HepG2 (cell line): Measurements from ENCODE around the gene SKA2. TPM values are rescaled to one million over a fixed set of nuclear protein-coding genes. Genes with fewer than 3 reads are reported as not detected.

Experiments
- AGO1 ChIP-seq: fragments of 200-400 bp; formaldehyde crosslinking; IDR thresholded peaks from 2 replicates; pipeline ENCODE4 v1.6.1; 2017; ENCODE audit warnings: mild to moderate bottlenecking, low read depth, low read length, moderate library complexity; ENCODE audit not compliant: poor library complexity, severe bottlenecking
- DBP ChIP-seq: sonication (generic); formaldehyde crosslinking; IDR thresholded peaks from 2 replicates; pipeline ENCODE4 v1.4.0; 2020; ENCODE audit warnings: missing genetic modification reagents; ENCODE audit errors: not compliant biosample characterization
- FOXA1 ChIP-seq, 2 experiments: fragments of 450-650 bp in 1 of 2; sonication (generic) in 1 of 2; formaldehyde crosslinking in 1 of 2; IDR thresholded peaks; 2 replicates each; pipeline versions ENCODE4 v1.4.0 to v1.6.1; 2016 to 2020; ENCODE audit warnings: missing genetic modification reagents in 1 of 2
- FOXA3 ChIP-seq: IDR thresholded peaks from 2 replicates; pipeline ENCODE4 v1.6.1; 2016; ENCODE audit warnings: missing genetic modification reagents, missing compliant biosample characterization
- GMEB2 ChIP-seq: IDR thresholded peaks from 2 replicates; pipeline ENCODE4 v1.6.1; 2016; ENCODE audit warnings: missing biosample characterization, missing genetic modification reagents, low read depth
- HNRNPK ChIP-seq: fragments of 200-400 bp; formaldehyde crosslinking; IDR thresholded peaks from 2 replicates; pipeline ENCODE4 v1.6.1; 2018; ENCODE audit warnings: low read length, low read depth, moderate library complexity, mild to moderate bottlenecking; ENCODE audit not compliant: poor library complexity, severe bottlenecking
- HOXA5 ChIP-seq: sonication (generic); formaldehyde crosslinking; IDR thresholded peaks from 2 replicates; pipeline ENCODE4 v1.4.0; 2020; ENCODE audit warnings: missing genetic modification reagents
- MTF2 ChIP-seq: sonication (generic); formaldehyde crosslinking; IDR thresholded peaks from 2 replicates; pipeline ENCODE4 v1.5.0; 2020; ENCODE audit warnings: missing genetic modification reagents, borderline replicate concordance
- MXI1 ChIP-seq: IDR thresholded peaks from 3 replicates; pipeline ENCODE4 v1.6.1; 2012; ENCODE audit warnings: low read depth, low read length, inconsistent platforms, borderline replicate concordance
- NFYB ChIP-seq: sonication (generic); formaldehyde crosslinking; IDR thresholded peaks from 2 replicates; pipeline ENCODE4 v1.4.0; 2020; ENCODE audit warnings: missing genetic modification reagents
- POGK ChIP-seq: sonication (generic); formaldehyde crosslinking; conservative IDR thresholded peaks from 2 replicates; pipeline ENCODE4 v1.8.0; 2022; ENCODE audit warnings: mild to moderate bottlenecking, moderate library complexity, missing genetic modification reagents
- RARA ChIP-seq: IDR thresholded peaks from 2 replicates; pipeline ENCODE4 v1.6.1; 2016; ENCODE audit warnings: missing genetic modification reagents, missing compliant biosample characterization
- REST ChIP-seq, 2 experiments: IDR thresholded peaks; 2 replicates each; pipeline ENCODE4 v1.6.1; 2011 to 2012; ENCODE audit warnings: low read length in 2 of 2, borderline replicate concordance in 1 of 2, low read depth in 1 of 2, mild to moderate bottlenecking in 1 of 2, moderate library complexity in 1 of 2
- ZBTB42 ChIP-seq: sonication (generic); formaldehyde crosslinking; IDR thresholded peaks from 2 replicates; pipeline ENCODE4 v1.5.0; 2020; ENCODE audit warnings: mild to moderate bottlenecking, missing genetic modification reagents
- ZEB1 ChIP-seq: IDR thresholded peaks from 2 replicates; pipeline ENCODE4 v1.6.1; 2012; ENCODE audit warnings: mild to moderate bottlenecking, low read depth, inconsistent platforms; ENCODE audit not compliant: insufficient replicate concordance
- ZFP36 ChIP-seq: fragments of 150-350 bp; IDR thresholded peaks from 2 replicates; pipeline ENCODE4 v1.6.1; 2018; ENCODE audit warnings: borderline replicate concordance, low read length, low read depth; ENCODE audit not compliant: partially characterized antibody
- ZNF180 ChIP-seq: sonication (generic); formaldehyde crosslinking; IDR thresholded peaks from 2 replicates; pipeline ENCODE4 v1.4.0; 2020; ENCODE audit warnings: low read depth, missing genetic modification reagents, borderline replicate concordance
- ZNF251 ChIP-seq: sonication (generic); formaldehyde crosslinking; IDR thresholded peaks from 2 replicates; pipeline ENCODE4 v1.9.0; 2021; ENCODE audit warnings: mild to moderate bottlenecking, missing genetic modification reagents
- ZNF382 ChIP-seq: sonication (generic); formaldehyde crosslinking; IDR thresholded peaks from 2 replicates; pipeline ENCODE4 v1.5.0; 2020; ENCODE audit warnings: missing genetic modification reagents, mild to moderate bottlenecking, borderline replicate concordance
- ZNF549 ChIP-seq: sonication (generic); formaldehyde crosslinking; IDR thresholded peaks from 2 replicates; pipeline ENCODE4 v1.5.0; 2020; ENCODE audit warnings: missing genetic modification reagents
- polyA plus RNA-seq, 8 experiments: library from polyadenylated mRNA; depleted of rRNA in 3 of 8; stranded (reverse) in 7 of 8; unstranded in 1 of 8; fragments of >200 nt; fragmentation: Illumina TruSeq in 4 of 8; extraction: Trizol in 4 of 8; gene quantifications; 2 replicates each; pipeline versions ENCODE4 v1.2.1 to v1.2.3, GENCODE V29; 2011 to 2016; ENCODE audit warnings: low read depth in 4 of 8, missing spikeins in 1 of 8, mixed read lengths in 1 of 8; ENCODE audit not compliant: insufficient read depth in 1 of 8
- total RNA-seq, 5 experiments: library from RNA; depleted of rRNA; stranded (reverse); fragments of >200 nt; fragmentation: Illumina TruSeq; extraction: Trizol; gene quantifications; 2 replicates each; pipeline ENCODE4 v1.2.3, GENCODE V29; 2016; ENCODE audit warnings: low read depth in 1 of 5

Gene SKA2
- total and polyA plus RNA-seq, 2 of the 13 experiments (the other 11 are each of a cell fraction or from before 2014, with no cell fraction given), result 18.6 to 91.8 TPM

- TF ChIP-seq POGK (CRISPR knock-in tag) (peak; percentile 11), NFYB (CRISPR knock-in tag) (peak; percentile 55), ZNF549 (CRISPR knock-in tag) (0 out of 2 replicates have a peak, but pooled peaks have one; percentile 29), MTF2 (CRISPR knock-in tag) (no peak), ZNF382 (CRISPR knock-in tag) (no peak), FOXA1 (IDR thresholded peaks at IDR 0.05) (no peak), FOXA1 (CRISPR knock-in tag; IDR thresholded peaks at IDR 0.05) (peak; percentile 55; the same call in 1 of the 2 replicates), DBP (CRISPR knock-in tag) (peak; percentile 30), ZNF251 (CRISPR knock-in tag) (0 out of 2 replicates have a peak, but pooled peaks have one; percentile 92), FOXA3 (CRISPR knock-in tag) (peak; percentile 64), HNRNPK (peak; percentile 94), MXI1 (peak; percentile 100), ZNF180 (CRISPR knock-in tag) (0 out of 2 replicates have a peak, but pooled peaks have one; percentile 55), ZEB1 (peak; percentile 96), HOXA5 (CRISPR knock-in tag) (peak; percentile 55), REST (IDR thresholded peaks at IDR 0.05; ENCODE audit: borderline replicate concordance in 1 of 2, low read depth in 1 of 2, low read length in 2 of 2) (peak in 1 of 2 experiments; percentile 43; a peak in 1 of 4 replicates), AGO1 (peak; percentile 89), ZBTB42 (CRISPR knock-in tag) (peak; percentile 90), RARA (no peak; the same call in none of the 2 replicates), GMEB2 (CRISPR knock-in tag) (peak; percentile 82), ZFP36 (no peak)
These were observed 48.3 kb downstream of the SKA2 start, which contains the start of gene TRIM37 (continued) for GRCh38 chr17:59106463-59107305.
